Pulmonary artery endothelial cell (primary cell): ENCODE data around the gene TNFAIP8L2. TPM values are rescaled to one million over a fixed set of nuclear protein-coding genes. Genes with fewer than 3 reads are reported as not detected.

Experiments
- DNase-seq: peaks from one replicate; pipeline ENCODE4 v3.0.0-alpha.2; 2011; ENCODE audit warnings: low read depth, low spot score
- total RNA-seq: library from RNA; depleted of rRNA; stranded (reverse); fragments of >200 nt; gene quantifications from 2 replicates; pipeline ENCODE4 v1.2.3, GENCODE V29; 2014

Gene TNFAIP8L2
- total RNA-seq = 0.13 and 0.35 TPM in 2 replicates

GRCh38 chr1:151156515-151156819 lies at the start of gene TNFAIP8L2:
TNFAIP8L2 (plus strand) TSS chr1:151156649; CDS start chr1:151158698, 2,049 bp downstream.
- DNase-seq = no peak

DNA sequence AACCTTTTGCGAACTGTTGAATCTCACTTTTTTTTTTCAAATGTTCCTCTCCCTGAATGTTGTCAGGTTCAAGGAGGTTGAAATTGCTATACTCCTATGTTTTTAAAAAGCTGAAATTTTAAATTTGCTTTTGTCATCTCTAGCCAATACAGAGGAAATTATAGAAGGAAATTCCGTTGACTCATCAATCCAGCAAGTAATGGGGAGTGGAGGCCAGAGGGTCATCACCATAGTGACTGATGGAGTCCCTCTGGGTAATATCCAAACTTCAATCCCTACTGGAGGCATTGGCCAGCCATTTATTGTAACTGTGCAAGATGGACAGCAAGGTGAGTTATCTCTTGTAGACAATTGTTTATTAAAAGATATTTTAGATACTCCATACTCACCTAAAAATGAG lies 49.6 kb upstream of the TNFAIP8L2 start:
- DNase-seq = peak; percentile 47

DNA sequence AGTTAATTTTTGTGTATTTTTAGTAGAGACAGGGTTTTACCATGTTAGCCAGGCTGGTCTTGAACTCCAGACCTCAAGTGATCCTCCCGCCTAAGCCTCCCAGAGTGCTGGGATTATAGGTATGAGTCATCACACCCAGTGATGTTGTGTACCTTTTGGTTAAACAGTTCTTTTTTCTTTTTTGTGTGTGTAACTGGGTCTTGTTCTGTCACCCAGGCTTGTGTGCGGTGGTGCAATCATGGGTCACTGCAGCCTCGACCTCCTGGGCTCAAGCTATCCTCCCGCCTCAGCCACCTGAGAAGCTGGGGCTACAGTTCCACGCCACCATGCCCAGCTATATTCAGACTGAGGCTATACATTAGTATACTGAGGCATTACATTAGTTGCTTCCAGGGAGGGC lies 48.1 kb upstream of the TNFAIP8L2 start:
- no peak for DNase-seq

DNA sequence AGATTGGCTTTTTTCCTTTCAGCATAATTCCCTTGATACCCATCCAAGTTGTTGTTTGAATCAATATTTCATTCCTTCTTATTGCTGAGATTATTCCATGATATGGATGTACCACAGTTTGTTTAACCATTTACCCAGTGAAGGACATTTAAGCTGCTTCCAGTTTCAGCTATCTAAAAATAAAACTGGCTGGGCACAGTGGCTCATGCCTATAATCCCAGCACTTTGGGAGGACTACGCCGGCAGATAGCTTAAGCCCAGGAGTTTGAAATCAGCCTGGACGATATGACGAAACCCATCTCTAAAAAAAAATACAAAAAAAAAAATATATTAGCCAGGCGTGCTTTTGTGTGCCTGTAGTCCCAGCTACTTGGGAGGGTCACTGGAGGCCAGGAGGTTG lies 42.6 kb upstream of the TNFAIP8L2 start:
- DNase-seq = no peak

DNA sequence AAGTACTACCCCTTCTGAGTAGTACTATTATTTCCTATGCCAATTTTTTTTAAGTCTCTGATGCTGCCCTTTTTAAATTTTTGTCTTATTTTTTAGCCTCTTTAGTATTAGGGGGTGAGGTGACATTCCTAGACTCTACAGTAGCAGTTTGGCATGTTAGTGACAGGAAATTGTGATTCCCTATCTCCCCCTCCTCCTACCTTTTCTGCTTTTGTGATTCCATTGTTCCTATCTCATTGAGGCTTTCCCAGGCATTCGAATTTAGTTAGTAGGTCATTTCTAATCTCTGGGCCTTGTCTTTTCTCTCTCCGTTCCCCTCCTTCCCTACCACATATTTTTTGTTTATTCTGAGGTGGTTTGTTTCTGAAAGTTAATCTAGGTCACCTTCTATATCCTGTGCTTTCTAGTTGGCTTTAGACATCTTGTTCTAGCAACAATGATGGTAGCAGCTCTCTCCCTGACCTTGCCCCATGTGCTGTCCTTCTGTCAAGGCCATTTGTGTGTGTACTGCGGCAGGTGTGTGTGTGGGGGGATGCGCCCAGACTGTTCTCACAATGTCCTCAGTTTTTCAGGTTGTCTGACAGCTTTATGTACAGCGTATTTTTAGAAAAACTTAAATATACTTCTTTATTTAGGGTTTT lies 31.6 kb upstream of the TNFAIP8L2 start:
- DNase-seq = no peak

- no peak for DNase-seq
These were observed 27.6 kb upstream of the TNFAIP8L2 start for GRCh38 chr1:151128800-151129199.

DNA sequence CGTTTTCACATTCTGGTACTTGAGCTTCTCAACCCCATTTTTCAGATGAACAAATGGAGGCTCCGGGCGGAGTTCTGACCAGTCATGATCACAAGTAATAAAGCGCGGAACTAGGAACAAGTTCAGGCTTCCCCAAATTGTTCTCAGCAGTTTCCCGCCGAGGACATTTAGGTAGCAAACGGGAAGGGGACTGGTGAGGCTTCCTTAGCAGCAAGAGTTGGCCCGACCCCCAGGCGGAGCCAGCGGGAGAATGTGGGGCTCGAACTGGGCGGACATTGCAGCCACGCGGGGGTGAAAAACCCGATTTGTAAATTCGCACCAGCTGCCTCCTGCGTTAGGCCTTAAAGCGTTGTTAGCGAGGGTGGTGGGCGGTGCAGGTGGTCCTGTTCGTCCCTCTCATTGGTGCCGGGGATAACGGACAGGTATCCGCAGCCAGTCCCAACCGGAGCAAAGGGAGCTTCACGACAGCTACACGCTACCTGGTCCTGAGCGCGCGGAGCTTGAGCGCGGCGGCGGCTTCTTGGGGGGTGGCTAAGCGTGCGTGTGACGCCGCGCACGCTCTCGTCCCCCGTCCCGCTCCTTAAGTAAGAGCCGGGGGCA lies 25.4 kb upstream of the TNFAIP8L2 start:
- DNase-seq = peak; percentile 30

DNA sequence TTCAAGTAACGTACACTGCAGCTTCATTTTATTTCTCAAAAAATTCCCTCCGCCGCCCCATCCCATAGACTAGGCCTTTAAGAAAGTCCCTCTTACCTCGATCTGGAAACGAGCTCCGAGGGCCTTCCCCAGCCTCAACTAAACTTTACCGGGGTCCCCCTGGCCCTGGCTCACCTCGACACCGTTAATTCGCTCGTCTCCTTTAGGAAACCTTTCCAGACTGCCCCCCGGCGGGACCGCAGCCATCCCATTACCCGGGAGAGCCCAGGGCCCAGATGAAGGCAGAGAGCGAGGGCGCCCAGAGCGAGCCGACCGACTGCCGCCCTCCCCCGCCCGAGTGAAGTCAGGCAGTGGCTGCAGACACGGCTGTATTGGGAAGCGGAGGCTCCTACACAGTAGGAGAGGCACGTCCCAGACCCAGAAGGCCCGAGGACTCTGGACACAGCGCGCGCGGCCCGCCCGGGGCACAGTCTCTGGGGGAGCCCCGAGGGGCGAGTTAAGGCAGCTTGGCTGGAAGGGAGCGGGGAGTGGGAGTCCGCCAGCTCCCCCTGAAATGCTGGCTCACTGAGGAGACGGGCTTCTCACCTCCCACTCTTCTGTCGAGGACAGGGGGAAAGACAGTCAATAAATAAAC lies 24.6 kb upstream of the TNFAIP8L2 start:
- no peak for DNase-seq

DNA sequence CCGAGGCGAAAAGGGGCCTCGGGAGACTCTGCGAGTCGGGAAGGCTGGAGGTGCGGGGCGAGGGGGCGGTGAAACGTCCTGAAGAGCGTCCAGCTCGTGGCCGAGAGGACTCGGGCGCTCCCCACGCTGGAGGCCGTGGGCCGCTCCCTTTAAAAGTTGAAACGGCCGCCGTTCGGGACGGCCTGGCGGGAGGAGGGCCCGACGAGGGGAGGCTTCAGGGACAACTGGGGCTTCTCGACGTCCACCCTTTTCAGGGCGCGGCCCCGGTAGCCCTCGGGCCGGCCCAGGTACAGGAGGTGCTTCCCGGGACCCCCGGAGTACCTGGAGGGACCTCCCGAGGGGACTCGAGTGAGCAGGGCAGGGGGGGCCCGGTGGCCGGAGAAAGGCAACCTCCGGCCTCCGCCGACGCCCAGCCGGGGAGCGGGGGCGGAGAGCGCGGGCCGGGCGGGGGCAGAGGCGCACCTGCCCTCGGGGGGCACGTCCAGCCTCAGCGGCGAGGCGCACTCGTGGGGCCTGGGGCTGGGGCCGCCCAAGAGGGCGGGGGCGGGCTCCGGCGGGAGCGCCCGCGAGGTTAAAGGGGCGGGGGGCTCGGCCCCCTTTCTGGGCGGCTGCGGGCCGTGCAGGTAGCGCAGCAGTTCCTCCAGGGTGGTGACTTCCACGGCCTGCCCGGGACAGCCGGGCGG lies 24.0 kb upstream of the TNFAIP8L2 start:
- no peak for DNase-seq

DNA sequence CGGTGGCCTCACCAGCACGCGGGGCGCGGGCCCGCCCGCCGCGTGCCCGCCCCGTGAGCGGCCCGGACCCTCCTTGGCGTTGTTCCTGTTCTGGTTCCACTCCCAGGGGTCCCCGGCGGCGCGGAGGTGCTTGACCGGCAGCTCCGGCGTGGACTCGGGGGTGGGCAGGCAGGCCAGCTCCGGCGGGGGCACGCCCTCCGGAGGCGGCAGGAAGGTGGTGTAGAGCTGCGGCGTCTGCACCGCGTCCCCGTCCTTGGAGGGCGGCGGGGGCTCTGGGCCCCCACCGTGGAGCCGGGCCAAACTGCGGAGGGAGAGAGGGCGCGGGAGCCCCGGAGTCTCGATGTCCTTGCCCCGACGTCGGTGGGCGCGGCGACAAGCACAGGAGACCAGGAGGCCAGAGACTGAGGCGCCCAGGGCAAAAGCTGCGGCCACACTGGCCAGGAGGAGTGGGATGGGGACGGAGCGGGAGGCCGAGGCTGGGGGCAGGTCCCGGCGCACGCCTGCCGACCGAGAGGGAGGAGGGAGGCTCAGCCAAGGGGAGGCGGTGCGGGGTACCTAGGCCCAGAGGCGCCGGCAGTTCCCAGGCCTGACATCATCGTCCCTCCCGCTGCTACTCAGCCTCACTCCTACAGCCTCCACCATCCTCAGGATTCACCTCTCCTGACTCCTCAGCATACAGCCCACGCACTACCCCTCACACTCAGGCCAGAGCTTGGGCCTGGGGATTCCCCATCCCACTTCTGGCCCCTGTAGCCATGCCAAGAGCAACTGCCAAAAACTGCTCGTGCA lies 23.2 kb upstream of the TNFAIP8L2 start:
- no peak for DNase-seq

DNA sequence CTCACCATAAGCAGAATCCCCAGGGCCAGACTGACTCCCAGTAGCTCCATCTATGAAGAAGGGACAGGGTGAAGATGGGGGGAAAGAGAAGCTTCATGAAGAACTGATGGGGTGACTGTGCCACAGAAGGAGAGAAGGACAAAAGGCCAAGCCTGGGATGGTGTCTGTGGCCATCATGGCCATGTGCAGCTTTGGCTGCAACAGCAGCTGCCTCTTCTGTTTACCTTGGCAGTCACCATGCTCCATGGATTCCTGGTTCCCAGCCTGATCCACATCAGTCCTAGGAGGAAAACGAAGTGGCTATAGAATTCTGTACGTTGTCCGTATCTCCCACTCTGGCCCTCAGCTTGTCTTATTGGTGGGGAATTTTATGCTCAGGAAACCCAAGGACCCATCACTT lies 22.1 kb upstream of the TNFAIP8L2 start:
- no peak for DNase-seq

DNA sequence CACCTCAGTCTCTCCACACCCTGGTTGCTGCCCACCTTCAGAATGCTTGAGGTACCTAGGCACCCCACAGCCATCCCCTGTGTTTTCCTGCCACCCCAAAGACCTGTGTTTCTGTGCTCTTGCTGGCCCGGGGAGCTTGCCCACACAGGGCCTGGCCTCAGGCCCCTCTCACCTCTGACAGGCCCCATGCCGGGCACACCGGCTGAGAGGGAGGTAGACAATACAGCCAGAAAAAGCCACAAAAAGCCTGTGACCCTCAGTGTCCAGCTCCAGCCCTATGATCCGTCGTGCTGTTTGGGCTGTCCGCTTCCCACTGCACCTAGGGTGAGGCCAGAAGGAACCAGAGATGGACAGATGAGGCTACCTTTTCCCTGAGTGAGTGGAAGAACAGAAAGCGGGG lies 21.5 kb upstream of the TNFAIP8L2 start:
- DNase-seq = no peak

- DNase-seq = no peak
These were observed 20.7 kb upstream of the TNFAIP8L2 start for GRCh38 chr1:151135433-151136385.

- DNase-seq = no peak
These were observed 18.7 kb upstream of the TNFAIP8L2 start for GRCh38 chr1:151137789-151138188.

- DNase-seq = no peak
These were observed 13.9 kb upstream of the TNFAIP8L2 start for GRCh38 chr1:151142411-151143056.

GRCh38 chr1:151143057-151143435 lies 13.4 kb upstream of the TNFAIP8L2 start:
- DNase-seq = no peak

DNA sequence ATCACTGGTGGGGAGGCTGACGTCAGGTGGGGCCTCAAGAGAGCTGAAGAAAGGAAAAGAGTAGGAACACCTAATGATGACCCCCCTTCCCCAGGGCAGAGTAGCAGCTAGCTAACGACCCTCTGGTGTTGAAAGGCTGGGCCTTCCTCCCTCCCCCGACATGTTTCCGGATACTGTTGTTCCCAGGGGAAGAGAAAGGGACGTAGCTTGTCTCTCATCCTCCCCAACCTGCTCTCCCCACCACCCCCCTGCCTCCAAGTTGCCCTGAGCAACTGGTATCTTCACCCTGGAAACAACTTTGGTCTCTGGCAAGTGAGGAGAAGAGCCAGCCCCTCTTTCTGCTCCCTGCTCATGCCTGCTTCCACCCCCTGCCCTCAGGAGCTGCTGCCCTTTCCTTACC lies 12.5 kb upstream of the TNFAIP8L2 start:
- DNase-seq = no peak

DNA sequence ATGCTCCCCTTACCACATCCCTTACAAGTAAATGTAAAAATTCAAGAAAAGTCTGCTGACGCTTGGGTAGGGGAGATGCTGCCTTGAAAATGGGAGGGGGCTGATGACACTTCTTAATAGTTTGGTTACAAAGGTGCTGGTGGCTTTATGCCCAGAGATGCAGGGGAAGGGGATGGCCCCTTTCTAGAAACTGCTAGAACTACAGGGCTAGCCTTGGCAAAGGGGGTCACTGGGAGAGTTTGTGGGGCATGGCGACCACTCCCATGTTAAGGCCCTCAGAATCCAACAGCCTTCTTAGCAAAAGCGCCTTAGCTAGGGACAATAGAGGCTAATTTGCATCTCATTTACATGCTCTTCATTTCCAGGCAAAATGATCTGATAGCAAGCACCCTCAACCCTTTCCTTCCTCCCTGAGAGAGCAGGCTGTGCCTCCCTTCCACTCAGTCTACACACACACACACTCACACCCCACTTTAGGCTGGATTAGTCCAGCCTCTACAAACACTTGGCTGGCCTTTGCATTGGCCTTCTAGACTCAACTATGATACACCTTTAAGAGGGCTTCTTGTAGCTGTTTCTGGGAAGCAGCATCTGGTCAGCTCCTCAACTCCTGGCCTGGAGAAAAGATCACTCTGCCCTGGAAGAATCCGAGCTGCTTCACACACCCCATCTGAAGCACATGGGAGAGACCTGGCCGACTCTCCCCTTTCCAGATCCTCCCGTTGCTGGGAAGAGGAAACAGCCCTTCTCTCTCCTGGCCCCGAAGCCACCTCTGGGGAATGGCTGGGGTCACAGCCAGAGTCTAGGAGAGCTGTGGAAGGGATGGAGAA lies 11.8 kb upstream of the TNFAIP8L2 start:
- no peak for DNase-seq
